Tibial nerve (tissue), 4 donors: ENCODE measurements around the gene NEAT1. TPM values are rescaled to one million over a fixed set of nuclear protein-coding genes. Genes with fewer than 3 reads are reported as not detected.

ENCODE experiments used
- DNase-seq, 2 donors: peaks; one replicate each; pipeline ENCODE4 v3.0.0-alpha.2; 2019; ENCODE audit warnings: low spot score in 2 of 2
- H3K27ac ChIP-seq, 4 donors: fragments of 200-600 bp; sonication (generic) in 3 of 4; one replicate each; pipeline ENCODE4 v1.5.1; 2017 to 2019; ENCODE audit warnings: mild to moderate bottlenecking in 1 of 4
- H3K27me3 ChIP-seq, 2 donors: fragments of 200-600 bp; sonication (generic) in 1 of 2; one replicate each; pipeline versions ENCODE4 v1.5.1 to v1.6.0; 2017 to 2019
- H3K36me3 ChIP-seq, 3 donors: fragments of 200-600 bp; sonication (generic); one replicate each; pipeline ENCODE4 v1.5.1; 2018 to 2019
- H3K4me1 ChIP-seq, 4 donors: fragments of 200-600 bp; sonication (generic) in 3 of 4; one replicate each; pipeline ENCODE4 v1.5.1; 2017 to 2019
- H3K4me3 ChIP-seq, 4 donors: fragments of 200-600 bp; sonication (generic) in 3 of 4; one replicate each; pipeline ENCODE4 v1.5.1; 2017 to 2019; ENCODE audit warnings: mild to moderate bottlenecking in 1 of 4, moderate library complexity in 1 of 4
- H3K9me3 ChIP-seq, 4 donors: fragments of 200-600 bp; sonication (generic) in 3 of 4; one replicate each; pipeline ENCODE4 v1.5.1; 2017 to 2019
- CTCF ChIP-seq, 5 experiments: fragments of 200-600 bp in 3 of 5; fragments of 450-650 bp in 2 of 5; sonication (generic) in 3 of 5; IDR thresholded peaks; one replicate each; pipeline ENCODE4 v1.5.1; 2016 to 2019; ENCODE audit warnings: antibody characterized with exemption in 5 of 5, mild to moderate bottlenecking in 3 of 5, moderate library complexity in 2 of 5
- EP300 ChIP-seq, 2 donors: sonication (generic); formaldehyde crosslinking; IDR thresholded peaks; one replicate each; pipeline ENCODE4 v1.6.1; 2017; ENCODE audit warnings: antibody characterized with exemption in 2 of 2, mild to moderate bottlenecking in 1 of 2
- POLR2A ChIP-seq, 2 donors: fragments of 450-650 bp; IDR thresholded peaks; one replicate each; pipeline ENCODE4 v1.6.1; 2017; ENCODE audit warnings: antibody characterized with exemption in 2 of 2, mild to moderate bottlenecking in 2 of 2, moderate library complexity in 2 of 2
- WGBS, 2 donors: methylation state at CpG; one replicate each; pipeline ENCODE4 v1.1.5; 2018; 5-methylcytosine and 5-hydroxymethylcytosine counted together
- total RNA-seq, 4 donors: library from RNA; depleted of rRNA; stranded (reverse); fragments of >200 nt; gene quantifications; one replicate each; pipeline ENCODE4 v1.1.0, GENCODE V29; 2016

Gene NEAT1
- total RNA-seq, 4 donors from 2014 or later = 427 to 571 (median 461) TPM

GRCh38 chr11:65436412-65437032 is 13.9 kb downstream of the NEAT1 start:
- no peaks in the 10 kb centered on the region for H3K27me3 ChIP-seq
- H3K4me3 ChIP-seq = no peak overlapping the region
- H3K27ac ChIP-seq = peak overlapping the region; percentile 2 to 98 (median 36)
- H3K36me3 ChIP-seq = peaks cover 0 to 82% (median 13%) of the 10 kb centered on the region in 3 donors
- TF ChIP-seq CTCF (IDR thresholded peaks at IDR 0.05) = no peak
- peak in 1 of 2 donors; percentile 8 for TF ChIP-seq POLR2A (IDR thresholded peaks at IDR 0.05)
- peak in 1 of 2 donors; percentile 61 for TF ChIP-seq EP300 (IDR thresholded peaks at IDR 0.05)
- H3K9me3 ChIP-seq = no peaks in the 10 kb centered on the region
- 80 to 89% methylated on average over 5 of the region's 5 CpGs for WGBS, 2 donors
- H3K4me1 ChIP-seq = peaks cover 0 to 90% (median 69%) of the 10 kb centered on the region in 4 donors
- peak in 1 of 2 donors; percentile 12 for DNase-seq

- H3K36me3 ChIP-seq = peaks cover 0 to 85% (median 13%) of the 10 kb centered on the region in 3 donors
- 76 to 81% methylated on average over 14 of the region's 14 CpGs for WGBS, 2 donors
- no peaks in the 10 kb centered on the region for H3K27me3 ChIP-seq
- H3K27ac ChIP-seq = peak overlapping the region in 2 of 4 donors; percentile 32 to 56
- no peak for TF ChIP-seq CTCF (IDR thresholded peaks at IDR 0.05)
- TF ChIP-seq POLR2A (IDR thresholded peaks at IDR 0.05) = peak in 1 of 2 donors; percentile 6
- TF ChIP-seq EP300 (IDR thresholded peaks at IDR 0.05) = peak in 1 of 2 donors; percentile 57
- H3K9me3 ChIP-seq = no peaks in the 10 kb centered on the region
- H3K4me3 ChIP-seq = no peak overlapping the region
- H3K4me1 ChIP-seq = peaks cover 0 to 90% (median 69%) of the 10 kb centered on the region in 4 donors
- DNase-seq = peak in 1 of 2 donors; percentile 12
These were observed 15.0 kb downstream of the NEAT1 start for GRCh38 chr11:65437436-65438227.

GRCh38 chr11:65438257-65439151 is 15.9 kb downstream of the NEAT1 start:
- WGBS, 2 donors = 85 to 93% methylated on average over 9 of the region's 9 CpGs
- H3K36me3 ChIP-seq = peaks cover 0 to 86% (median 13%) of the 10 kb centered on the region in 3 donors
- DNase-seq = no peak
- peak overlapping the region in 2 of 4 donors; percentile 32 to 72 for H3K27ac ChIP-seq
- H3K9me3 ChIP-seq = no peaks in the 10 kb centered on the region
- TF ChIP-seq EP300 (IDR thresholded peaks at IDR 0.05) = no peak
- TF ChIP-seq POLR2A (IDR thresholded peaks at IDR 0.05) = no peak
- TF ChIP-seq CTCF (IDR thresholded peaks at IDR 0.05) = no peak
- no peaks in the 10 kb centered on the region for H3K27me3 ChIP-seq
- peaks cover 0 to 88% (median 67%) of the 10 kb centered on the region in 4 donors for H3K4me1 ChIP-seq
- no peak overlapping the region for H3K4me3 ChIP-seq

GRCh38 chr11:65439331-65440181 is 17.0 kb downstream of the NEAT1 start:
- no peak for DNase-seq
- H3K9me3 ChIP-seq = no peaks in the 10 kb centered on the region
- peaks cover 0 to 88% (median 64%) of the 10 kb centered on the region in 4 donors for H3K4me1 ChIP-seq
- peaks cover 0 to 88% (median 14%) of the 10 kb centered on the region in 3 donors for H3K36me3 ChIP-seq
- no peaks in the 10 kb centered on the region for H3K27me3 ChIP-seq
- peak overlapping the region in 2 of 4 donors; percentile 40 to 72 for H3K27ac ChIP-seq
- TF ChIP-seq EP300 (IDR thresholded peaks at IDR 0.05) = no peak
- TF ChIP-seq CTCF (IDR thresholded peaks at IDR 0.05) = no peak
- no peak for TF ChIP-seq POLR2A (IDR thresholded peaks at IDR 0.05)
- H3K4me3 ChIP-seq = no peak overlapping the region
- 76 to 78% methylated on average over 7 of the region's 7 CpGs for WGBS, 2 donors
